SKM-1 treated with dmso at 0.1 percent for 144 hours (cell line): Measurements from ENCODE around the gene PIGB.
"Not testable (repeated sequence)": the region's sequence is repeated elsewhere in the genome, so short reads cannot be mapped to it uniquely, and the experiment has no call there.

Experiments
- DNase-seq: peaks from one replicate; lab custom pipeline; 2025; ENCODE audit not compliant: unreplicated experiment; lab: John Stamatoyannopoulos, UW

The PIGB gene

GRCh38 chr15:55297315-55297714, 21.7 kb upstream of the PIGB start:
- no peak for DNase-seq

- DNase-seq, result not testable (repeated sequence)
Observed at GRCh38 chr15:55302801-55303200, 16.2 kb upstream of the PIGB start.

- no peak for DNase-seq
Observed at GRCh38 chr15:55319537-55320237, 665 bp downstream of the PIGB start.

- no peak for DNase-seq
Observed at GRCh38 chr15:55320238-55320550, 1.2 kb downstream of the PIGB start.

GRCh38 chr15:55320963-55321362, 1.9 kb downstream of the PIGB start:
- no peak for DNase-seq

- peak; percentile 47 for DNase-seq
Observed at GRCh38 chr15:55322467-55322866, 3.4 kb downstream of the PIGB start.

- peak; percentile 58 for DNase-seq
Observed at GRCh38 chr15:55327387-55327786, 8.4 kb downstream of the PIGB start.

- no peak for DNase-seq
Observed at GRCh38 chr15:55334371-55334770, 15.3 kb downstream of the PIGB start.

- DNase-seq, result no peak
Observed at GRCh38 chr15:55334997-55335396, 16.0 kb downstream of the PIGB start.

- DNase-seq, result no peak
Observed at GRCh38 chr15:55337160-55337559, 18.1 kb downstream of the PIGB start.

- no peak for DNase-seq
Observed at GRCh38 chr15:55343168-55343567, 24.1 kb downstream of the PIGB start.

- DNase-seq, result no peak
Observed at GRCh38 chr15:55344206-55344605, 25.2 kb downstream of the PIGB start.

- no peak for DNase-seq
Observed at GRCh38 chr15:55348281-55348778, 29.3 kb downstream of the PIGB start.

GRCh38 chr15:55349282-55349681, 30.3 kb downstream of the PIGB start:
- no peak for DNase-seq

GRCh38 chr15:55353025-55353424, 34.0 kb downstream of the PIGB start:
- DNase-seq, result no peak

- no peak for DNase-seq
Observed at GRCh38 chr15:55356985-55357585, 38.1 kb downstream of the PIGB start.

- DNase-seq, result no peak
Observed at GRCh38 chr15:55357774-55358173, 38.8 kb downstream of the PIGB start.

GRCh38 chr15:55358471-55358870, 39.4 kb downstream of the PIGB start:
- no peak for DNase-seq

GRCh38 chr15:55360256-55360655, 41.2 kb downstream of the PIGB start:
- DNase-seq, result no peak

GRCh38 chr15:55361048-55361447, 42.0 kb downstream of the PIGB start:
- no peak for DNase-seq

GRCh38 chr15:55362641-55363040, 43.6 kb downstream of the PIGB start:
- no peak for DNase-seq

GRCh38 chr15:55366981-55367380, 48.0 kb downstream of the PIGB start:
- DNase-seq, result no peak
